ENCODE measurements around the gene MAN2C1. TPM values are rescaled to one million over a fixed set of nuclear protein-coding genes. Genes with fewer than 3 reads are reported as not detected.

MAN2C1 gene
- total and polyA plus RNA-seq, 9 of the 15 experiments (the other 6 are each of a cell fraction or from before 2014, with no cell fraction given): 2.0 to 141 (median 39.9) TPM

- TF ChIP-seq RERE (CRISPR knock-in tag; IDR thresholded peaks at IDR 0.05; ENCODE audit: borderline replicate concordance) (no peak), RBFOX2 (IDR thresholded peaks at IDR 0.05; ENCODE audit: low read depth, low read length) (peak; percentile 7; the same call in 1 of the 2 replicates), ETS2 (tag; IDR thresholded peaks at IDR 0.05; ENCODE audit: borderline replicate concordance, poor library complexity, severe bottlenecking) (no peak), ZNF830 (CRISPR knock-in tag; IDR thresholded peaks at IDR 0.05) (no peak), REST (IDR thresholded peaks at IDR 0.05; ENCODE audit: borderline replicate concordance) (no peak), REST (CRISPR knock-in tag; IDR thresholded peaks at IDR 0.05; ENCODE audit: low read depth) (no peak), PCBP1 (IDR thresholded peaks at IDR 0.05; ENCODE audit: low read depth, low read length, poor library complexity, severe bottlenecking) (peak; percentile 73), POLR3A (IDR thresholded peaks at IDR 0.05; ENCODE audit: borderline replicate concordance, extremely low read depth, insufficient read depth, insufficient read length) (no peak), ZNF79 (CRISPR knock-in tag; IDR thresholded peaks at IDR 0.05; ENCODE audit: low read depth) (no peak), ZNF586 (CRISPR knock-in tag; conservative IDR thresholded peaks at IDR 0.05) (no peak), NR3C1 (CRISPR knock-in tag; IDR thresholded peaks at IDR 0.05) (no peak), YY1 (IDR thresholded peaks at IDR 0.05; ENCODE audit: borderline replicate concordance in 1 of 3, control insufficient read depth in 1 of 3, extremely low read depth in 1 of 3, insufficient read depth in 3 of 3, insufficient read length in 1 of 3, insufficient replicate concordance in 2 of 3, low read depth in 1 of 3, low read length in 2 of 3) (peak in 1 of 3 experiments; percentile 27)
Measured at GRCh38 chr15:75348034-75348561, 20.3 kb downstream of the MAN2C1 start (continued).
